ENCODE results near the gene SUGCT. TPM values are rescaled to one million over a fixed set of nuclear protein-coding genes. Genes with fewer than 3 reads are reported as not detected.
"Not testable (repeated sequence)": the region's sequence is repeated elsewhere in the genome, so short reads cannot be mapped to it uniquely, and the experiment has no call there.

SUGCT gene
- total and polyA plus RNA-seq, 9 of the 15 experiments (the other 6 are each of a cell fraction or from before 2014, with no cell fraction given), result 0.58 to 2.5 (median 1.4) TPM

DNA sequence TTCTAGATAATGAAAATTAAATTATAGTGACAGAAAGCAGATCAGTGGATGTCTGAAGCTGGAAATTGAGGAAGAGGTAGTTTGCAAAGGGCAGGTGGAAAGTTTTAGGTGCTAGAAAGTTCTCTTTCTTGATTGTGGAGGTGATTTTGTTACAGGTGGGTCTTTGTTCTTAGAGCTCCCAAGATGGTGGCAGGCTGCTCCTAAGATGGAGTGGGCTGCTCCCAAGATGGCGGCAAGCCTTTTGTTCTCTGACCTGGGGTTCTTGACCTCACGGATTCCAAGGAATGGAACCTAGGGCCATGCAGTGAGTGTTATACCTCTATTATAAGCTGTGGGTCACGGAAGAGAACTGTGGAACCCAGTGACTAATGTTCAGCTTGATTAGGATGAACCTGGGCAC is 32.5 kb downstream of the SUGCT start:
- Histone ChIP-seq H3K27ac (ENCODE audit: extremely low read depth, low read depth, low read length) (no peak overlapping the region), H3K27me3 (ENCODE audit: control insufficient read depth in 2 of 2, insufficient read depth in 2 of 2, low read length in 2 of 2) (peaks cover 2 to 9% of the 10 kb centered on the region in 2 experiments; a peak in 3 of 5 replicates), H4K20me1 (replicated peaks; ENCODE audit: control insufficient read depth, insufficient read depth, low read length) (no peaks in the 10 kb centered on the region), H3K4me2 (ENCODE audit: insufficient read depth, low read length) (no peak overlapping the region), H3K36me3 (ENCODE audit: control insufficient read depth, insufficient read depth, low read length) (no peaks in the 10 kb centered on the region), H3K9ac (ENCODE audit: insufficient read depth in 1 of 2, low read depth in 2 of 2, low read length in 2 of 2) (no peak overlapping the region), H3K4me3 (no peak overlapping the region), H2AFZ (ENCODE audit: low read depth, low read length) (no peak overlapping the region), H3K9me3 (replicated peaks; ENCODE audit: control insufficient read depth, insufficient read depth, low read depth, low read length) (no peaks in the 10 kb centered on the region), H3K9me1 (ENCODE audit: control insufficient read depth, insufficient read depth, low read length) (no peaks in the 10 kb centered on the region), H3K79me2 (ENCODE audit: control insufficient read depth, insufficient read depth, low read length) (no peaks in the 10 kb centered on the region), H3K4me1 (replicated peaks in 1 of 2; ENCODE audit: control insufficient read depth in 2 of 2, insufficient read depth in 2 of 2, low read length in 2 of 2) (no peaks in the 10 kb centered on the region)
- no TSS peak for BruUV-seq (replicated peaks)
- CTCF ChIA-PET (ENCODE audit: low intra/inter-chr PET ratio), result no interaction called here
- TF ChIP-seq, protein P1, sequence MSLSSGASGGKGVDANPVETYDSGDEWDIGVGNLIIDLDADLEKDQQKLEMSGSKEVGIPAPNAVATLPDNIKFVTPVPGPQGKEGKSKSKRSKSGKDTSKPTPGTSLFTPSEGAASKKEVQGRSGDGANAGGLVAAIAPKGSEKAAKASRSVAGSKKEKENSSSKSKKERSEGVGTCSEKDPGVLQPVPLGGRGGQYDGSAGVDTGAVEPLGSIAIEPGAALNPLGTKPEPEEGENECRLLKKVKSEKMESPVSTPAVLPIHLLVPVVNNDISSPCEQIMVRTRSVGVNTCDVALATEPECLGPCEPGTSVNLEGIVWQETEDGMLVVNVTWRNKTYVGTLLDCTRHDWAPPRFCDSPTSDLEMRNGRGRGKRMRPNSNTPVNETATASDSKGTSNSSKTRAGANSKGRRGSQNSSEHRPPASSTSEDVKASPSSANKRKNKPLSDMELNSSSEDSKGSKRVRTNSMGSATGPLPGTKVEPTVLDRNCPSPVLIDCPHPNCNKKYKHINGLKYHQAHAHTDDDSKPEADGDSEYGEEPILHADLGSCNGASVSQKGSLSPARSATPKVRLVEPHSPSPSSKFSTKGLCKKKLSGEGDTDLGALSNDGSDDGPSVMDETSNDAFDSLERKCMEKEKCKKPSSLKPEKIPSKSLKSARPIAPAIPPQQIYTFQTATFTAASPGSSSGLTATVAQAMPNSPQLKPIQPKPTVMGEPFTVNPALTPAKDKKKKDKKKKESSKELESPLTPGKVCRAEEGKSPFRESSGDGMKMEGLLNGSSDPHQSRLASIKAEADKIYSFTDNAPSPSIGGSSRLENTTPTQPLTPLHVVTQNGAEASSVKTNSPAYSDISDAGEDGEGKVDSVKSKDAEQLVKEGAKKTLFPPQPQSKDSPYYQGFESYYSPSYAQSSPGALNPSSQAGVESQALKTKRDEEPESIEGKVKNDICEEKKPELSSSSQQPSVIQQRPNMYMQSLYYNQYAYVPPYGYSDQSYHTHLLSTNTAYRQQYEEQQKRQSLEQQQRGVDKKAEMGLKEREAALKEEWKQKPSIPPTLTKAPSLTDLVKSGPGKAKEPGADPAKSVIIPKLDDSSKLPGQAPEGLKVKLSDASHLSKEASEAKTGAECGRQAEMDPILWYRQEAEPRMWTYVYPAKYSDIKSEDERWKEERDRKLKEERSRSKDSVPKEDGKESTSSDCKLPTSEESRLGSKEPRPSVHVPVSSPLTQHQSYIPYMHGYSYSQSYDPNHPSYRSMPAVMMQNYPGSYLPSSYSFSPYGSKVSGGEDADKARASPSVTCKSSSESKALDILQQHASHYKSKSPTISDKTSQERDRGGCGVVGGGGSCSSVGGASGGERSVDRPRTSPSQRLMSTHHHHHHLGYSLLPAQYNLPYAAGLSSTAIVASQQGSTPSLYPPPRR (CRISPR knock-in tag; IDR thresholded peaks at IDR 0.05; ENCODE audit: borderline replicate concordance), result no peak
- TF ChIP-seq TARDBP (IDR thresholded peaks at IDR 0.05), result no peak
- TF ChIP-seq YY1 (IDR thresholded peaks at IDR 0.05; ENCODE audit: borderline replicate concordance in 1 of 3, control insufficient read depth in 1 of 3, extremely low read depth in 1 of 3, insufficient read depth in 3 of 3, insufficient read length in 1 of 3, insufficient replicate concordance in 2 of 3, low read depth in 1 of 3, low read length in 2 of 3), result peak in 1 of 3 experiments; percentile 62
- in situ Hi-C loops (cut with MboI) (no loop called here), intact Hi-C loops (cut with micrococcal nuclease) (no loop called here)
- 4% methylated on average over 3 of the region's 3 CpGs for WGBS (ENCODE audit: insufficient coverage, low coverage, missing lambda C conversion rate)
- DNase-seq (ENCODE audit: extremely low read depth in 1 of 4, low spot score in 3 of 4) (no peak), ATAC-seq (no peak), FAIRE-seq (no peak)
- POLR2A ChIA-PET, result interaction anchor here (0.6 to 0.7 kb wide), 3 partner anchors 10 to 342 kb away, joined by 3 read pairs; no protein-coding TSS in a partner anchor

DNA sequence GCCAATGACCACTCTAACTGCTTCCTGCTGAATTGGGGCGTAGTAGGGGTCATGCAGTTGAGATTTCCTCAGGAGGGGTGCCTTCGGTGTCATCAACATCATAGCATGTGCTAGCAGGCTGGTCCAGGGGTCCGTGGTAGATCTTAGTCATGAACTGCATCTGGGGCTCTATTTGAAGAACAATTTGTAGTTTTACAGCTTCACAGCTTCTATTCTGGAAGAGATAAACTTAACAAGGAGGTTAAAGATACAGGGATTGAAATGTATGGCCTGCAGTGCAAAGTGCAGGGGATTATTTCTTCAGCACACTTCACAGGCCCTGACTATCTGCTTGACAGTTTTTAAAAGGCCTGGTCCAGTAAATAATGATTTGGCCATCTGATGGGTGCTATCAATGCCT is 33.5 kb downstream of the SUGCT start:
- intact Hi-C loops (cut with micrococcal nuclease); H3K36me3 ChIP-seq (ENCODE audit: control insufficient read depth, insufficient read depth, low read length); H3K9me3 ChIP-seq (replicated peaks; ENCODE audit: control insufficient read depth, insufficient read depth, low read depth, low read length); H3K79me2 ChIP-seq (ENCODE audit: control insufficient read depth, insufficient read depth, low read length); in situ Hi-C loops (cut with MboI); H3K9me1 ChIP-seq (ENCODE audit: control insufficient read depth, insufficient read depth, low read length); H4K20me1 ChIP-seq (replicated peaks; ENCODE audit: control insufficient read depth, insufficient read depth, low read length); H3K27me3 ChIP-seq (ENCODE audit: control insufficient read depth in 2 of 2, insufficient read depth in 2 of 2, low read length in 2 of 2); DNase-seq (ENCODE audit: extremely low read depth in 1 of 4, low spot score in 3 of 4); POLR2A ChIA-PET; BruUV-seq (replicated peaks); H3K4me1 ChIP-seq (replicated peaks in 1 of 2; ENCODE audit: control insufficient read depth in 2 of 2, insufficient read depth in 2 of 2, low read length in 2 of 2); H3K4me2 ChIP-seq (ENCODE audit: insufficient read depth, low read length); FAIRE-seq; H3K27ac ChIP-seq (ENCODE audit: extremely low read depth, low read depth, low read length); CTCF ChIA-PET (ENCODE audit: low intra/inter-chr PET ratio); ATAC-seq; H3K4me3 ChIP-seq; H2AFZ ChIP-seq (ENCODE audit: low read depth, low read length); H3K9ac ChIP-seq (ENCODE audit: insufficient read depth in 1 of 2, low read depth in 2 of 2, low read length in 2 of 2): not testable (repeated sequence)
- WGBS (ENCODE audit: insufficient coverage, low coverage, missing lambda C conversion rate), result 0% methylated on average over 3 of the region's 3 CpGs

DNA sequence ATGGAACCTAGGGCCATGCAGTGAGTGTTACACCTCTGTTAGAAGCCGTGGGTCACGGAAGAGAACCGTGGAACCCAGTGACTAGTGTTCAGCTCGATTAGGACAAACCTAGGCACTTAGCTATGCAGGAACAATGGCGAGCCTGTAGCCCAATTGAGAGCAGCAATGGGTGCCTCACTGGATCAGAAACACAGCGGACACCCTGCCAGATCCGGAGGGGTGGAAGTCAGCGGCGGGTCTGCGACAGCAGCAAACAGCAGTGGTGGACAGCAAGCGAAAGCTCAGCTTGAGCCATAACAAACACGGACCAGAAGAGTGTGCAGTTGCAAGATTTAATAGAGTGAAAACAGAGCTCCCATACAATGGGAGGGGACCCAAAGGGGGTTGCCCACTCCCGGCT is 38.3 kb downstream of the SUGCT start:
- in situ Hi-C loops (cut with MboI), result not testable (repeated sequence)

More for the DNA sequence above, 38.3 kb downstream of the SUGCT start:
- POLR2A ChIA-PET, result interaction anchor here (0.7 kb wide), 1 partner anchor 372 kb away, joined by 3 read pairs; no protein-coding TSS in a partner anchor
- H3K4me3 ChIP-seq; DNase-seq (ENCODE audit: extremely low read depth in 1 of 4, low spot score in 3 of 4); H3K4me1 ChIP-seq (replicated peaks in 1 of 2; ENCODE audit: control insufficient read depth in 2 of 2, insufficient read depth in 2 of 2, low read length in 2 of 2); H3K27ac ChIP-seq (ENCODE audit: extremely low read depth, low read depth, low read length); H3K27me3 ChIP-seq (ENCODE audit: control insufficient read depth in 2 of 2, insufficient read depth in 2 of 2, low read length in 2 of 2); CTCF ChIA-PET (ENCODE audit: low intra/inter-chr PET ratio); H3K9ac ChIP-seq (ENCODE audit: insufficient read depth in 1 of 2, low read depth in 2 of 2, low read length in 2 of 2); H3K79me2 ChIP-seq (ENCODE audit: control insufficient read depth, insufficient read depth, low read length); H3K36me3 ChIP-seq (ENCODE audit: control insufficient read depth, insufficient read depth, low read length); BruUV-seq (replicated peaks); H3K9me1 ChIP-seq (ENCODE audit: control insufficient read depth, insufficient read depth, low read length); intact Hi-C loops (cut with micrococcal nuclease); H4K20me1 ChIP-seq (replicated peaks; ENCODE audit: control insufficient read depth, insufficient read depth, low read length); H3K9me3 ChIP-seq (replicated peaks; ENCODE audit: control insufficient read depth, insufficient read depth, low read depth, low read length); FAIRE-seq; ATAC-seq: not testable (repeated sequence)
- WGBS (ENCODE audit: insufficient coverage, low coverage, missing lambda C conversion rate), result 2% methylated on average over 13 of the region's 13 CpGs
- H3K4me2 ChIP-seq (ENCODE audit: insufficient read depth, low read length), result peak overlapping the region; percentile 24; the same call in 1 of the 2 replicates
- peak overlapping the region; percentile 72; the same call in 1 of the 2 replicates for H2AFZ ChIP-seq (ENCODE audit: low read depth, low read length)

Measured in K562 (cell line).